H1 (cell line): ENCODE measurements around the gene NR3C2. TPM values are rescaled to one million over a fixed set of nuclear protein-coding genes. Genes with fewer than 3 reads are reported as not detected.

Experiments used
- CTCF ChIA-PET: fragments of 300-600 bp; sonication (Branson Sonifier 250); formaldehyde crosslinking; loops from one replicate; lab custom pipeline; 2021; ENCODE audit not compliant: partially characterized antibody; lab: Charles Lee
- POLR2A ChIA-PET: fragments of 300-600 bp; sonication (Branson Sonifier 250); formaldehyde crosslinking; loops from one replicate; lab custom pipeline; 2021; ENCODE audit warnings: inconsistent platforms; ENCODE audit not compliant: partially characterized antibody; lab: Charles Lee
- DNase-seq, 2 experiments: peaks; one replicate each; pipeline versions ENCODE4 v3.0.0 to v3.0.0-alpha.2; 2010 to 2022; ENCODE audit warnings: low spot score in 2 of 2, low read depth in 1 of 2, mixed read lengths in 1 of 2
- FAIRE-seq: peaks from 2 replicates; lab custom pipeline; 2011; peaks lifted over from hg19 to GRCh38; lab: Jason Lieb, UNC
- H2AFZ ChIP-seq: 2 replicates; pipeline ENCODE4 v1.8.1; 2012; ENCODE audit warnings: low read length, inconsistent platforms
- H2AK5ac ChIP-seq: 2 replicates; pipeline ENCODE4 v1.6.1; 2013; ENCODE audit warnings: low read depth, low read length
- H2BK120ac ChIP-seq: replicated peaks from 2 replicates; pipeline ENCODE3; 2013; ENCODE audit warnings: low read depth, low read length, inconsistent platforms
- H2BK12ac ChIP-seq: 2 replicates; pipeline ENCODE4 v1.6.1; 2013; ENCODE audit warnings: low read depth, low read length
- H2BK15ac ChIP-seq: 2 replicates; pipeline ENCODE4 v1.6.1; 2013; ENCODE audit warnings: low read length
- H2BK20ac ChIP-seq: 2 replicates; pipeline ENCODE4 v1.6.1; 2013; ENCODE audit warnings: low read length
- H2BK5ac ChIP-seq: 2 replicates; pipeline ENCODE4 v1.6.1; 2013; ENCODE audit warnings: low read depth, low read length
- H3K14ac ChIP-seq: 2 replicates; pipeline ENCODE4 v1.6.1; 2013; ENCODE audit warnings: inconsistent platforms; ENCODE audit not compliant: insufficient read length
- H3K18ac ChIP-seq: 2 replicates; pipeline ENCODE4 v1.6.1; 2013; ENCODE audit warnings: low read length; ENCODE audit errors: extremely low read depth
- H3K23ac ChIP-seq: 2 replicates; pipeline ENCODE4 v1.6.1; 2013; ENCODE audit warnings: inconsistent platforms; ENCODE audit not compliant: insufficient read length
- H3K23me2 ChIP-seq: 2 replicates; pipeline ENCODE4 v1.6.1; 2013; ENCODE audit warnings: low read depth, low read length
- H3K27ac ChIP-seq: 2 replicates; pipeline ENCODE4 v1.6.1; 2011; ENCODE audit warnings: low read depth, low read length, inconsistent platforms
- H3K27me3 ChIP-seq, 4 experiments: replicated peaks in 1 of 4; 1 replicate in 1 of 4; 2 replicates in 3 of 4; pipeline versions ENCODE4 v1.6.1 to v1.8.1; 2011 to 2013; ENCODE audit warnings: low read length in 3 of 4, mild to moderate bottlenecking in 3 of 4, inconsistent platforms in 2 of 4, mixed read lengths in 2 of 4, moderate library complexity in 1 of 4; ENCODE audit not compliant: control insufficient read depth in 3 of 4, insufficient read depth in 3 of 4; ENCODE audit errors: extremely low read depth in 1 of 4
- H3K36me3 ChIP-seq, 4 experiments: 2 replicates each; pipeline versions ENCODE4 v1.6.1 to v1.8.1; 2011 to 2013; ENCODE audit warnings: mild to moderate bottlenecking in 4 of 4, low read length in 3 of 4, moderate library complexity in 2 of 4, control low read depth in 1 of 4, inconsistent platforms in 1 of 4; ENCODE audit not compliant: insufficient read depth in 4 of 4, control insufficient read depth in 2 of 4
- H3K4ac ChIP-seq: replicated peaks from 2 replicates; pipeline ENCODE3; 2013; ENCODE audit warnings: low read length, low read depth, mixed read lengths, inconsistent platforms; ENCODE audit not compliant: insufficient read length
- H3K4me1 ChIP-seq, 4 experiments: replicated peaks in 1 of 4; 1 replicate in 1 of 4; 2 replicates in 3 of 4; pipeline versions ENCODE4 v1.6.1 to v1.8.1; 2011 to 2013; ENCODE audit warnings: low read length in 3 of 4, inconsistent platforms in 2 of 4, mixed read lengths in 1 of 4; ENCODE audit not compliant: insufficient read depth in 4 of 4, control insufficient read depth in 3 of 4
- H3K4me2 ChIP-seq, 2 experiments: 2 replicates each; pipeline versions ENCODE4 v1.6.1 to v1.8.1; 2011 to 2013; ENCODE audit warnings: low read depth in 2 of 2, low read length in 2 of 2, control low read depth in 1 of 2, inconsistent platforms in 1 of 2, mild to moderate bottlenecking in 1 of 2; ENCODE audit not compliant: insufficient read depth in 1 of 2
- H3K4me3 ChIP-seq, 4 experiments: fragments of 200-600, 300-600 bp in 1 of 4; sonication (generic), shearing (Covaris generic), sonication (Bioruptor Twin) in 1 of 4; 2 replicates each; pipeline versions ENCODE4 v1.5.1 to v1.8.1; 2011 to 2016; ENCODE audit warnings: low read length in 4 of 4, low read depth in 3 of 4, control low read depth in 2 of 4, inconsistent platforms in 2 of 4, mild to moderate bottlenecking in 2 of 4, mixed read lengths in 1 of 4, moderate library complexity in 1 of 4; ENCODE audit not compliant: insufficient read depth in 2 of 4; ENCODE audit errors: extremely low read depth in 1 of 4
- H3K56ac ChIP-seq: replicated peaks from 2 replicates; pipeline ENCODE3; 2013; ENCODE audit warnings: low read depth, mild to moderate bottlenecking, mixed read lengths, low read length, inconsistent platforms; ENCODE audit not compliant: insufficient read length
- H3K79me1 ChIP-seq: 2 replicates; pipeline ENCODE4 v1.6.1; 2013; ENCODE audit warnings: low read depth, low read length, control low read depth
- H3K79me2 ChIP-seq, 2 experiments: 2 replicates each; pipeline versions ENCODE4 v1.6.1 to v1.8.1; 2012 to 2013; ENCODE audit warnings: low read length in 2 of 2, mild to moderate bottlenecking in 2 of 2, inconsistent platforms in 1 of 2; ENCODE audit not compliant: insufficient read depth in 2 of 2, control insufficient read depth in 1 of 2
- H3K9ac ChIP-seq, 4 experiments: replicated peaks in 1 of 4; 1 replicate in 1 of 4; 2 replicates in 3 of 4; pipeline versions ENCODE4 v1.6.1 to v1.8.1; 2011 to 2013; ENCODE audit warnings: low read depth in 3 of 4, low read length in 3 of 4, control low read depth in 2 of 4, mild to moderate bottlenecking in 2 of 4, moderate library complexity in 2 of 4, inconsistent platforms in 1 of 4; ENCODE audit errors: extremely low read depth in 1 of 4
- H3K9me3 ChIP-seq, 2 experiments: 2 replicates each; pipeline versions ENCODE4 v1.6.1 to v1.8.1; 2012 to 2013; ENCODE audit warnings: mild to moderate bottlenecking in 2 of 2, moderate library complexity in 2 of 2, control low read depth in 1 of 2, inconsistent platforms in 1 of 2, low read depth in 1 of 2, low read length in 1 of 2, mixed read lengths in 1 of 2; ENCODE audit not compliant: insufficient read depth in 2 of 2
- H4K20me1 ChIP-seq, 2 experiments: replicated peaks in 1 of 2; 2 replicates each; pipeline versions ENCODE3 to v1.8.1; 2011 to 2013; ENCODE audit warnings: inconsistent platforms in 2 of 2, low read length in 2 of 2, mild to moderate bottlenecking in 1 of 2; ENCODE audit not compliant: insufficient read depth in 2 of 2, control insufficient read depth in 1 of 2
- H4K5ac ChIP-seq: 2 replicates; pipeline ENCODE4 v1.6.1; 2013; ENCODE audit warnings: low read length, low read depth, mixed read lengths, inconsistent platforms; ENCODE audit not compliant: insufficient read length
- H4K8ac ChIP-seq: 2 replicates; pipeline ENCODE4 v1.8.0; 2013; ENCODE audit warnings: mild to moderate bottlenecking, moderate library complexity, low read length, inconsistent platforms; ENCODE audit not compliant: insufficient read depth; ENCODE audit errors: extremely low read depth
- H4K91ac ChIP-seq: replicated peaks from 2 replicates; pipeline ENCODE3; 2013; ENCODE audit warnings: low read length, mixed read lengths, inconsistent platforms; ENCODE audit not compliant: insufficient read length
- YY1 ChIP-seq: IDR thresholded peaks from 2 replicates; pipeline ENCODE4 v1.6.1; 2011; ENCODE audit warnings: low read depth, mild to moderate bottlenecking, low read length
- WGBS, 2 experiments: shearing (Covaris generic) in 1 of 2; methylation state at CpG; one replicate each; pipeline versions ENCODE4 v1.1.6 to v1.1.7; 2013 to 2015; ENCODE audit warnings: low lambda C conversion rate in 2 of 2, mixed read lengths in 2 of 2, inconsistent platforms in 1 of 2, low coverage in 1 of 2, missing lambda C conversion rate in 1 of 2; ENCODE audit not compliant: insufficient replicate concordance in 2 of 2, insufficient coverage in 1 of 2, insufficient read length in 1 of 2; ENCODE audit errors: extremely low coverage in 1 of 2, missing lambda C conversion rate in 1 of 2; 5-methylcytosine and 5-hydroxymethylcytosine counted together
- polyA plus RNA-seq, 7 experiments: library from polyadenylated mRNA; depleted of rRNA in 3 of 7; stranded (reverse) in 5 of 7; unstranded in 2 of 7; fragments of >200 nt in 5 of 7; fragments of 200-250 nt in 2 of 7; gene quantifications; 1 replicate in 5 of 7; 2 replicates in 1 of 7; 4 replicates in 1 of 7; pipeline versions ENCODE4 v1.2.1 to v1.2.3, GENCODE V29; 2011 to 2013; ENCODE audit warnings: missing spikeins in 2 of 7, mixed read lengths in 2 of 7
- total RNA-seq: library from RNA; stranded (reverse); fragmentation: NEBNext Ultra II Directional; extraction: Animal tissue kit (Norgen Biotek cat#: 25700); gene quantifications from 2 replicates; pipeline ENCODE4 v1.2.1, GENCODE V29; 2021

Gene NR3C2
- total and polyA plus RNA-seq, 2 of the 8 experiments (the other 6 are each of a cell fraction or from before 2014, with no cell fraction given), result 0.80 to 3.9 TPM

DNA sequence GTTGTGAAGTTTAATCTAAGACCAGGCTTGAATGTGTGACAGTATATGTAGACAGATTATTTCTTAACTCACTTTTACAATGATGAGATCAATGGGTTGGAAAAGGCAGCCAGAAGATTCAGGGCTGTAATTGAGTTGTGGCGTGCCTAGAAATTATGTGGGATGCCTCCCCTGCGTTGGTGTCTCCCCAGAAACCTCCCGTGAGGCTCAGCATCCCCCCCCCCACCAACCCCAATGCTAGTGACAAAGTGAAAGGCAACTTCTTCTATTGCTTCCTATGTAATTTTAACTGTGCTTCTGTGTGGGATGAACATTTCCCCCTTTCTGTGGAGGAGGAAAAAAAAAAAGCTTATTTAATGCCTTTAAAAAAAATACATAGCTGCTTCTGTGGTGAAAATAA lies 412.4 kb downstream of the NR3C2 start:
- H3K23me2 ChIP-seq, result no peaks in the 10 kb centered on the region
- H3K18ac ChIP-seq, result no peak overlapping the region
- H3K36me3 ChIP-seq, result no peaks in the 10 kb centered on the region
- H2BK120ac ChIP-seq, result no peak overlapping the region
- no peaks in the 10 kb centered on the region for H4K20me1 ChIP-seq
- H4K91ac ChIP-seq, result no peak overlapping the region
- CTCF ChIA-PET, result interaction anchor here (0.6 to 1.3 kb wide), 6 partner anchors 9 to 81 kb away, joined by 3 to 4 read pairs (median 3); no protein-coding TSS in a partner anchor
- H2BK20ac ChIP-seq, result no peak overlapping the region
- no peak overlapping the region for H2BK15ac ChIP-seq
- FAIRE-seq (no peak), DNase-seq (no peak)
- H2AFZ ChIP-seq, result no peak overlapping the region
- WGBS, 2 experiments, result 100% methylated on average over 3 of the region's 3 CpGs; no CpG with 5 or more reads in 1 of the 2 experiments
- H2BK12ac ChIP-seq, result no peak overlapping the region
- no peak overlapping the region for H2AK5ac ChIP-seq
- no peak for TF ChIP-seq YY1
- no peak overlapping the region for H3K4ac ChIP-seq
- no peak overlapping the region for H2BK5ac ChIP-seq
- H3K9ac ChIP-seq, result no peak overlapping the region
- no peak overlapping the region for H3K14ac ChIP-seq
- no peak overlapping the region for H3K4me2 ChIP-seq
- no peaks in the 10 kb centered on the region for H3K27me3 ChIP-seq
- POLR2A ChIA-PET, result no interaction called here
- H3K23ac ChIP-seq, result no peak overlapping the region
- no peaks in the 10 kb centered on the region for H3K79me2 ChIP-seq
- no peaks in the 10 kb centered on the region for H3K9me3 ChIP-seq
- no peak overlapping the region for H3K56ac ChIP-seq
- H3K4me3 ChIP-seq, result no peak overlapping the region
- no peak overlapping the region for H4K8ac ChIP-seq
- no peak overlapping the region for H4K5ac ChIP-seq
- H3K27ac ChIP-seq, result no peak overlapping the region
- peaks cover 0 to 3% (median 2%) of the 10 kb centered on the region in 4 experiments; a peak in 2 of 7 replicates for H3K4me1 ChIP-seq
- no peaks in the 10 kb centered on the region for H3K79me1 ChIP-seq
